Vagina (tissue), 2 donors: ENCODE measurements around the gene TTF2.

Source experiments
- POLR2A ChIP-seq, 2 donors: fragments of 450-650 bp; IDR thresholded peaks; one replicate each; pipeline ENCODE4 v1.6.1; 2017; ENCODE audit warnings: antibody characterized with exemption in 2 of 2, mild to moderate bottlenecking in 2 of 2, moderate library complexity in 2 of 2
- POLR2AphosphoS5 ChIP-seq, 2 donors: sonication (generic); formaldehyde crosslinking; IDR thresholded peaks; one replicate each; pipeline ENCODE4 v1.9.0; 2017; ENCODE audit warnings: antibody characterized with exemption in 2 of 2, mild to moderate bottlenecking in 2 of 2, low read depth in 1 of 2; ENCODE audit not compliant: insufficient read depth in 1 of 2
- TF ChIP-seq, protein P1 (sequence below), 3 experiments: fragments of 450-650 bp in 2 of 3; fragments of 200-600 bp in 1 of 3; sonication (generic) in 1 of 3; IDR thresholded peaks; one replicate each; pipeline ENCODE4 v1.5.1; 2017 to 2019; ENCODE audit warnings: antibody characterized with exemption in 3 of 3, mild to moderate bottlenecking in 2 of 3, moderate library complexity in 2 of 3

DNA sequence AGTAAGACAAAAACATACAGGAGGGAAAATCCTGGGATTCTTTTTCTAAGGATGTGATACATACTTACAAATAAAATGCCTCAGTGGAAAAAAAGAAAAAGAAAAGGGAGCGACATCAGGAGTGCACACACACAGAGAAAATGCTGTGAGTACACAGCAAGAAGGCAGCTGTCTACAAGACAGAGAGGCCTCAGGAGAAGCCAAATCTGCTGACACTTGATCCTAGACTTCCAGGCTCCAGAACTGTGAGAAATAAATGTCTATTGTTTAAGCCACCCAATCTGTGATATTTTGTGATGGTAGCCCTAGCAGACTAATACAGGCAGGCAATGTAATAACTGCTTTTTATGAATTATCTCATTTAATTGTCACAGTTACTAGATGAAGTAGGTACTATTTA lies 78.4 kb downstream of the TTF2 start:
- TF ChIP-seq POLR2AphosphoS5 (IDR thresholded peaks at IDR 0.05; ENCODE audit: insufficient read depth in 1 of 2, low read depth in 1 of 2) (no peak), POLR2A (IDR thresholded peaks at IDR 0.05) (no peak)
- TF ChIP-seq, protein P1, sequence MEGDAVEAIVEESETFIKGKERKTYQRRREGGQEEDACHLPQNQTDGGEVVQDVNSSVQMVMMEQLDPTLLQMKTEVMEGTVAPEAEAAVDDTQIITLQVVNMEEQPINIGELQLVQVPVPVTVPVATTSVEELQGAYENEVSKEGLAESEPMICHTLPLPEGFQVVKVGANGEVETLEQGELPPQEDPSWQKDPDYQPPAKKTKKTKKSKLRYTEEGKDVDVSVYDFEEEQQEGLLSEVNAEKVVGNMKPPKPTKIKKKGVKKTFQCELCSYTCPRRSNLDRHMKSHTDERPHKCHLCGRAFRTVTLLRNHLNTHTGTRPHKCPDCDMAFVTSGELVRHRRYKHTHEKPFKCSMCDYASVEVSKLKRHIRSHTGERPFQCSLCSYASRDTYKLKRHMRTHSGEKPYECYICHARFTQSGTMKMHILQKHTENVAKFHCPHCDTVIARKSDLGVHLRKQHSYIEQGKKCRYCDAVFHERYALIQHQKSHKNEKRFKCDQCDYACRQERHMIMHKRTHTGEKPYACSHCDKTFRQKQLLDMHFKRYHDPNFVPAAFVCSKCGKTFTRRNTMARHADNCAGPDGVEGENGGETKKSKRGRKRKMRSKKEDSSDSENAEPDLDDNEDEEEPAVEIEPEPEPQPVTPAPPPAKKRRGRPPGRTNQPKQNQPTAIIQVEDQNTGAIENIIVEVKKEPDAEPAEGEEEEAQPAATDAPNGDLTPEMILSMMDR (IDR thresholded peaks at IDR 0.05), result no peak
